GM12864 (cell line): ENCODE results near the gene DGKH.

Source experiments
- DNase-seq: peaks from one replicate; pipeline ENCODE4 v3.0.0-alpha.2; 2011; ENCODE audit warnings: low read depth
- H3K4me3 ChIP-seq: 2 replicates; pipeline ENCODE4 v1.5.1; 2011; ENCODE audit warnings: mild to moderate bottlenecking, low read depth, low read length, control low read depth
- TF ChIP-seq, protein P1 (sequence below): IDR thresholded peaks from 2 replicates; pipeline ENCODE4 v1.5.1; 2011; ENCODE audit warnings: low read depth, mild to moderate bottlenecking, moderate library complexity, low read length, control low read depth, inconsistent platforms; ENCODE audit errors: missing control alignments

Gene DGKH

DNA sequence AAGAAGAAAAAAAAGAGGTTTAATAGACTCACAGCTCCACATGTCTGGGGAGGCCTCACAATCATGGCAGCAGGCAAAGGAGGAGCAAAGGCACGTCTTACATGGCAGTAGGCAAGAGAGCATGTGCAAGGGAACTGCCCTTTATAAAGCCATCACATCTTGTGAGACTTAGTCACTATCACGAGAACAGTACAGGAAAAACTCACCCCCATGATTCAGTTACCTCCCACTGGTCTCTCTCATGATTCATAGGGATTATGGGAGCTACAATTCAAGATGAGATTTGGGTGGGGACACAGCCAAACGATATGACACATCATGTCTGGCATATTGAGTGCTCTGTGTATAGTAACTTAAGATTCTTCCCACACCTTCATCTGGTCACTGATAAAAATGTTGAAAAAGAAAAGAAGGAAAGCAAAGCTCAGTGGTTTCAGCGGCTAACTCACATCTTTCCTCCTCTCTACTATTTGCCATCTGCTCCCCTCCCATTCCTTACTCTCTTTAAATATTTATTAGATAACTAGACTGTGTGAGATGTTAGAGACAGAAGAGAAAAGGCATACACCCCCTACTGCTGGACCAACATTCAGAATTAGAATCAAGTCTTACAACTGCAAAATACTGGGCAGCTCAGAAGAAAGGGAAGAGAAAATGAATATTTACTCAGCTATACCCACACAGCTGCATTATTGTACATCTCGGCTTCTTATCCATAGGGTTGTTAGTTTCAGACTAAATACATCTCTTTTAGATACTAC is 163.4 kb downstream of the DGKH start:
- DNase-seq: no peak
- TF ChIP-seq, protein P1, sequence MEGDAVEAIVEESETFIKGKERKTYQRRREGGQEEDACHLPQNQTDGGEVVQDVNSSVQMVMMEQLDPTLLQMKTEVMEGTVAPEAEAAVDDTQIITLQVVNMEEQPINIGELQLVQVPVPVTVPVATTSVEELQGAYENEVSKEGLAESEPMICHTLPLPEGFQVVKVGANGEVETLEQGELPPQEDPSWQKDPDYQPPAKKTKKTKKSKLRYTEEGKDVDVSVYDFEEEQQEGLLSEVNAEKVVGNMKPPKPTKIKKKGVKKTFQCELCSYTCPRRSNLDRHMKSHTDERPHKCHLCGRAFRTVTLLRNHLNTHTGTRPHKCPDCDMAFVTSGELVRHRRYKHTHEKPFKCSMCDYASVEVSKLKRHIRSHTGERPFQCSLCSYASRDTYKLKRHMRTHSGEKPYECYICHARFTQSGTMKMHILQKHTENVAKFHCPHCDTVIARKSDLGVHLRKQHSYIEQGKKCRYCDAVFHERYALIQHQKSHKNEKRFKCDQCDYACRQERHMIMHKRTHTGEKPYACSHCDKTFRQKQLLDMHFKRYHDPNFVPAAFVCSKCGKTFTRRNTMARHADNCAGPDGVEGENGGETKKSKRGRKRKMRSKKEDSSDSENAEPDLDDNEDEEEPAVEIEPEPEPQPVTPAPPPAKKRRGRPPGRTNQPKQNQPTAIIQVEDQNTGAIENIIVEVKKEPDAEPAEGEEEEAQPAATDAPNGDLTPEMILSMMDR: no peak
- H3K4me3 ChIP-seq: no peak overlapping the region

DNA sequence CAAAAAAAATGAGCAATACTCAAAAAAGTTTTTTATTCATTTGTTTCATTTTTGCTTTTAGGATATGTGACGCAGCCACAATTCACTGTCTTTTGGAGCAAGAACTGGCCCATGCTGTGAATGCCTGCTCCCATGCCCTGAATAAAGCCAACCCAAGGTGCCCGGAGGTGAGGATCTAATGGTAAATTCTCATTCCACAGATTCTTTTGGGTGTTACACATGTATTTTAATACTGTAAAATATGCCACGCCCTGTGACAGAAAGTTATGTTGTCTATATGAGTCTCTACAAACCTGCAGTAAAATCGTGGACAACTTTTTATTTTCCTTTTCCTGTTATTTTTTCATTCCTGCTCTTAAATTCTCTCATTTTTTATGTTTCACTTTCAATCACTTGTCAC is 166.0 kb downstream of the DGKH start:
- TF ChIP-seq, protein P1: no peak
- no peak overlapping the region for H3K4me3 ChIP-seq
- DNase-seq: no peak

DNA sequence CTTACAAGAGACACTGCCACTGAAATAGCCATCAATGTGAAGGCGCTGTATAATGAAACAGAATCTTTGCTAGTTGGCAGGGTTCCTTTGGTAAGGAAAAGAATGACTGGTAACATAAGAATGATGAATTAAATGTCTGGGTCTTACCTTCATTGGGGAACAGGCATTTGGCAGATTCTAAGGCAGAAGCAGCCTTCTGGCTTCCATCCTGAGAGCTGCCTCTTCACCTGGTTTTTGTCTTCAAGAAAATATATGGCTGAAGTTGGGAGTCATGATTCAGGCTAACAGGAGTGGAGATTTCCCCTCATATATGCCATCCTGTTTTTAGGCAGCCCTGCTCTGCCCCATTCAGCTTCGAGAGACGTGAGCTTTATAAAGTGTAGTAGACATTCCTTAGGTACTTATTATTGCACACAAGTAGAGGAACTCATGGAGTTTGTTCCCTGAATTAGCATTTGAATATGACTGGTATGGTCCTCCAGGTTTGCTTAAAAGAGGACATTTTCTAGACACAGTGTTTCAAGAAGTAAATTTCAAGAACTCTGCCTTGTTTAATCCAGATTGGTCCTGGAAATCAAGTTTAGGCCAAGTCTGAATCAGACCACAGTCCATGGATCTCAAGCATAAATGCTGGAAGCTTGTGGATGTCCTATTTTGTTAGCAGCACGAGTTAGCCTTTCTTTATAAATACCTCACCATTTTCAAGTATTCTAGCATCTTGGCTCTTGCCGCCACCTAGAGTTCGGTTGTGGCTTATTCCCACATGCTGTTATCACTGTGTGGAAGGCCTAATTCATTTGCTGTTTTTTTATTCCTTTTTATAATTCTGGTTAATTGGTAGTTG is 167.4 kb downstream of the DGKH start:
- H3K4me3 ChIP-seq: no peak overlapping the region
- DNase-seq: no peak
- TF ChIP-seq, protein P1: peak; percentile 55

DNA sequence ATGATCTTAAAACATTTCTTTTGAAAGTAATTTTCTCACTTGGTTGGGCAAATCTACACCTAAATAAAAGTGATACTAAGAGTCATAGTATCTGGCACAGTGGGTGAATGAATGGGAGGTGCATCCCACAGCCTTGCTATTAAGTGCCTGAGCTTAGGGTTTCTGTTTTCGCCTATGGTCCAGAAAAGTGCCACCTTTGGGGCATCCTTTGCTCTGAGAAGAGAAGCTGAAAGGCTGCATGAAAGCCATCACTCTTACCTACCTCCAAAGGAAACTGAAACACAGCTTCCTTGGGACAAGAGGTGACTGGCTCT is 167.9 kb downstream of the DGKH start:
- TF ChIP-seq, protein P1: no peak
- DNase-seq: no peak

DNA sequence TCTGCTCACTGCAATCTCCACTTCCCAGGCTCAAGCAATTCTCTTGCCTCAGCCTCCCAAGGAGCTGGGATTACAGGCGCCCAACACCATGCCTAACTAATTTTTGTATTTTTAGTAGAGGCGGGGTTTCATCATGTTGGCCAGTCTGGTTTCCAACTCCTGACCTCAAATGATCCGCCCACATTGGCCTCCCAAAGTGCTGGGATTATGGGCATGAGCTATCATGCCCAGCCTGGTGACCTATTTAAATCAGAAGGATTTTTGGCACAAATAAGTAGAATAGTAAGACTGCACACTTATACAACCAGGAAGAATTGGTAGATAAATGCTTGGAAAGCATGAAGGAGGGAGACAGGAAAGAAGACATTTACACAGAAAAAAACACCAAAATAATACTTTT is 170.1 kb downstream of the DGKH start:
- no peak overlapping the region for H3K4me3 ChIP-seq
- TF ChIP-seq, protein P1: no peak
- DNase-seq: no peak

More for the DNA sequence above, 167.9 kb downstream of the DGKH start:
- no peak overlapping the region for H3K4me3 ChIP-seq

DNA sequence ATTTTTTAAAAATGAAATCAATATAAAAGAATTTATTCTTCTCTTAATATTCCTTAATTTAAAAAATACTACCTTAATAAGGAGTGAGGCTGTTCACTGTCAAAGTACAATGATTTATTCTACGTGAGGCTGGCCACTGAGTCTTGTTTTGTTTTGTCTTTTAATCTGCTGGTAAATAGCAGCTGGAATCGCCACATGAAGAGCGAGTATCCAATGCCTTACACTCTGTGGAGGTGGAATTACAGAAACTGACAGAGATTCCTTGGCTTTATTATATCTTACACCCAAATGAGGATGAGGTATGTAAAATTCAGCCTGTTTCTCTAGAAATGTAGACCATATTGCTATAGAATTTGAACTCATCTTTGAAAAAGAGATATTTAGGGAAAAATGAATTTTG is 170.6 kb downstream of the DGKH start:
- TF ChIP-seq, protein P1: no peak
- no peak overlapping the region for H3K4me3 ChIP-seq
- DNase-seq: no peak
